WTC11 (cell line): Measurements from ENCODE around the gene IL18BP.

Experiments
- CTCF ChIP-seq: fragments of 200-600 bp; IDR thresholded peaks from 2 replicates; pipeline ENCODE4 v1.8.0; 2022; ENCODE audit warnings: antibody characterized with exemption
- ESRRA ChIP-seq: sonication (generic); formaldehyde crosslinking; IDR thresholded peaks from 2 replicates; pipeline ENCODE4 v1.8.1; 2022; ENCODE audit warnings: mild to moderate bottlenecking, missing genetic modification reagents, borderline replicate concordance
- GABPB1 ChIP-seq: sonication (generic); formaldehyde crosslinking; IDR thresholded peaks from 2 replicates; pipeline ENCODE4 v1.8.1; 2023; ENCODE audit warnings: mild to moderate bottlenecking, missing genetic modification reagents
- KAT7 ChIP-seq: sonication (generic); formaldehyde crosslinking; IDR thresholded peaks from 2 replicates; pipeline ENCODE4 v1.8.1; 2023; ENCODE audit warnings: missing genetic modification reagents, mild to moderate bottlenecking, borderline replicate concordance
- NFYB ChIP-seq: sonication (generic); formaldehyde crosslinking; conservative IDR thresholded peaks from 2 replicates; pipeline ENCODE4 v1.8.0; 2022; ENCODE audit warnings: low read depth, missing genetic modification reagents
- SP1 ChIP-seq: sonication (generic); formaldehyde crosslinking; conservative IDR thresholded peaks from 2 replicates; pipeline ENCODE4 v1.8.1; 2022; ENCODE audit warnings: missing genetic modification reagents
- TEAD4 ChIP-seq: sonication (generic); formaldehyde crosslinking; IDR thresholded peaks from 2 replicates; pipeline ENCODE4 v1.8.0; 2022; ENCODE audit warnings: mild to moderate bottlenecking, missing genetic modification reagents
- USF2 ChIP-seq: sonication (generic); formaldehyde crosslinking; IDR thresholded peaks from 2 replicates; pipeline ENCODE4 v1.8.1; 2023; ENCODE audit warnings: mild to moderate bottlenecking, missing genetic modification reagents, moderate library complexity
- ZBTB21 ChIP-seq: sonication (generic); formaldehyde crosslinking; IDR thresholded peaks from 2 replicates; pipeline ENCODE4 v1.8.1; 2023; ENCODE audit warnings: mild to moderate bottlenecking, missing genetic modification reagents, borderline replicate concordance

GRCh38 chr11:72008728-72009127, 10.0 kb downstream of the IL18BP start:
- no peak for TF ChIP-seq SP1 (CRISPR knock-in tag)
- TF ChIP-seq CTCF: no peak
- no peak for TF ChIP-seq ESRRA
- TF ChIP-seq GABPB1 (CRISPR knock-in tag): no peak
- no peak for TF ChIP-seq USF2 (CRISPR knock-in tag)
- no peak for TF ChIP-seq TEAD4 (CRISPR knock-in tag)
- TF ChIP-seq NFYB (CRISPR knock-in tag): no peak
- TF ChIP-seq ZBTB21 (CRISPR knock-in tag): no peak
- no peak for TF ChIP-seq KAT7 (CRISPR knock-in tag)
